ENCODE results near the gene FOS. TPM values are rescaled to one million over a fixed set of nuclear protein-coding genes. Genes with fewer than 3 reads are reported as not detected.

Gene FOS
- total RNA-seq, 1 donor from 2014 or later: 4,268 TPM

DNA sequence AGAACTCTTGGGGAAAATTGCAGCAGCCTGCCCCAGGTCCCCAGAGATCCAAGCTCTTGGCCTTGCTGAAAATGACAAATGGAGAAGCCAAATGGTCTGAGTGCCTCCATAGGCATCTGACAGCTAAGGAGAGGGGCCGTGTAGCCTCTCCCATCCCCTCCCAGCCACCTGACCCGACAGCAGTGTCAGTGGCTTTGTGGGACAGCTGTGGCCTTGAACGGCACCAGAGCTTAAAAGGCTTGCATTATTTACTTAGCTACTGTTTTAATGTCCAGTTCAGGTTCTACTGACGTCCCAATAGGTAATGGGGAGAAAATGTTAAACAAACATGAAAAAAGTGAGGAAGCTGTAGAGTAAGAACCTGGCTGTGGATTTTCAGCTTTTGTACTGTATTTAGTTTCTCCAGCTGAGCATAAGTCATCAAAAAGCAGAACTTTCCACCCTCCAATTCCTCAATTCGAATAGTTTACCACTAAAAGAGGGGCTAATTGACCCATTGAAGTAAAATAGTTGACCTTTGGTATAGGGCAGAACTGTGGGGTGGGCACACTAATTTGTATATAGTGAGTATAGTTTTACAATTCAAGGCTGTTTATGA is 50.0 kb downstream of the FOS start:
- Histone ChIP-seq H3K36me3 (no peaks in the 10 kb centered on the region), H3K4me3 (no peak overlapping the region), H3K27me3 (no peaks in the 10 kb centered on the region), H3K4me1 (no peaks in the 10 kb centered on the region), H3K9me3 (no peaks in the 10 kb centered on the region), H3K27ac (no peak overlapping the region)
- TF ChIP-seq CTCF (IDR thresholded peaks at IDR 0.05): no peak
- intact Hi-C loops (cut with DNase I): no loop called here
- no peak for DNase-seq (ENCODE audit: low spot score in 2 of 2)

GRCh38 chr14:75329369-75329768 is 50.7 kb downstream of the FOS start:
- H3K36me3 ChIP-seq: no peaks in the 10 kb centered on the region
- no peak for TF ChIP-seq CTCF (IDR thresholded peaks at IDR 0.05)
- intact Hi-C loops (cut with DNase I): no loop called here
- H3K27me3 ChIP-seq: no peaks in the 10 kb centered on the region
- DNase-seq (ENCODE audit: low spot score in 2 of 2): no peak
- no peak overlapping the region for H3K27ac ChIP-seq
- no peaks in the 10 kb centered on the region for H3K4me1 ChIP-seq
- no peak overlapping the region for H3K4me3 ChIP-seq
- H3K9me3 ChIP-seq: no peaks in the 10 kb centered on the region

DNA sequence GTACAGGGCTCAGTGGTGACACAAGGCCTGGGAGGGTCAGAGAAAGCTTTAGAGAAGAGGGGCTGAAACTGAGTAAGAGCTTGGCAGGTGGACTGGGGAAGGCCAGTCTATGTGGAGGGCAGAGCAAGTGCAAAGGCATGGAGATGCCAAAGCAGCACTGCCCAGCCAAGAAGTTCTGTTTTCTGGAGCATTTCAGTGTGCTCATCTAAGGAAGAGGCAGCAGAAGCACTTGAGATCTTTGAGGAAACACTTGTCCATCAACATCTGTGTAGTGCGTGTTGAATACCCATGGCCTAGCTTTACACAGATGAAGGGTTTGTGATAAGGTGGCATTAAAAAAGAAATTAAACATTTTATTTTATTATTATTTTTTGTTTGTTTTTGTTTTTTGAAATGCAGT is 52.8 kb downstream of the FOS start:
- intact Hi-C loops (cut with DNase I): no loop called here
- Histone ChIP-seq H3K36me3 (no peaks in the 10 kb centered on the region), H3K9me3 (no peaks in the 10 kb centered on the region), H3K27me3 (no peaks in the 10 kb centered on the region), H3K27ac (no peak overlapping the region), H3K4me1 (no peaks in the 10 kb centered on the region), H3K4me3 (no peak overlapping the region)
- no peak for TF ChIP-seq CTCF (IDR thresholded peaks at IDR 0.05)
- DNase-seq (ENCODE audit: low spot score in 2 of 2): no peak

Other genes with a start within 250 kb of the FOS start
- 23.9 TPM for gene MLH3, start 227.4 kb upstream of the FOS start, total RNA-seq
- gene ACYP1, start 214.8 kb upstream of the FOS start, total RNA-seq: not detected
- gene ZC2HC1C, start 209.2 kb upstream of the FOS start, total RNA-seq: not detected
- gene NEK9, start 151.8 kb upstream of the FOS start, total RNA-seq: 116 TPM
- 190 TPM for gene TMED10, start 102.2 kb upstream of the FOS start, total RNA-seq
- 213 TPM for gene JDP2, start 149.2 kb downstream of the FOS start, total RNA-seq
- not detected for gene BATF, start 243.6 kb downstream of the FOS start, total RNA-seq